ENCODE results near the gene SARM1.

DNA sequence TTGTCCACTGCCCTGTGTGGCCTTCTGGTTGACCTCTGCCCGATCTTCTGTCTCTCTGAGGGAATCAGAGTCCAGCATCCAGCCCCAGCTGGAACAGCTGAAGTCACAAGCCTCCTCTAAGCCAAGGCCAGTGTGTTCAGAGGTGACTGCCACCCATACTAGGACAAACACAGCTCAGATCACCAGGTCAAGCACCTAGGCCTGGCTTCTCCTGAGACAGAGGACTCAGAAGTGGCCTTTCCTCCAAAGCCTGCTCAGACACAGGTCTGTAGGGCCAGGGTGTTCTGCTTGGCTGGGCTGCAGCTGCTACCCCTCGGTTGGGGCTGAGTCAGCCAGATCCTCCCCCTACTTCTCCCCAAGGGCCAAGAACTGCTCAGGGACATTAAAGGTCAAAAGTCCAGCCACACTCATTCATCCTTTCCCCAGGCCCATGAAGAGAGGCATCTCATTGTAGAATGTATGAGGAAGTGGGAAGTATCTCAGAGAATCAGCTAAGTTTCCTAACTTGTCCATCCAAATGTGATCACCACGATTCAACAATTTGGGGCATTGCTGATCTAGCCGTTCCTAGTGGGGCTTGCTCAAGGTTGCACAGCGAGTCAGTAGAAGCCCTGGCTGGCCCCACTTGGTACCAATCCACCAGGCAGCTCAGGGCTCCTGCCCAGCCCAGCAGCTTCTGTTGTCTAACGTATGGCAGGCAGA lies 26.9 kb downstream of the SARM1 start:
- TF ChIP-seq, protein P1, sequence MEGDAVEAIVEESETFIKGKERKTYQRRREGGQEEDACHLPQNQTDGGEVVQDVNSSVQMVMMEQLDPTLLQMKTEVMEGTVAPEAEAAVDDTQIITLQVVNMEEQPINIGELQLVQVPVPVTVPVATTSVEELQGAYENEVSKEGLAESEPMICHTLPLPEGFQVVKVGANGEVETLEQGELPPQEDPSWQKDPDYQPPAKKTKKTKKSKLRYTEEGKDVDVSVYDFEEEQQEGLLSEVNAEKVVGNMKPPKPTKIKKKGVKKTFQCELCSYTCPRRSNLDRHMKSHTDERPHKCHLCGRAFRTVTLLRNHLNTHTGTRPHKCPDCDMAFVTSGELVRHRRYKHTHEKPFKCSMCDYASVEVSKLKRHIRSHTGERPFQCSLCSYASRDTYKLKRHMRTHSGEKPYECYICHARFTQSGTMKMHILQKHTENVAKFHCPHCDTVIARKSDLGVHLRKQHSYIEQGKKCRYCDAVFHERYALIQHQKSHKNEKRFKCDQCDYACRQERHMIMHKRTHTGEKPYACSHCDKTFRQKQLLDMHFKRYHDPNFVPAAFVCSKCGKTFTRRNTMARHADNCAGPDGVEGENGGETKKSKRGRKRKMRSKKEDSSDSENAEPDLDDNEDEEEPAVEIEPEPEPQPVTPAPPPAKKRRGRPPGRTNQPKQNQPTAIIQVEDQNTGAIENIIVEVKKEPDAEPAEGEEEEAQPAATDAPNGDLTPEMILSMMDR (IDR thresholded peaks at IDR 0.05; ENCODE audit: insufficient read depth, low read depth, low read length) = no peak
- no peak for TF ChIP-seq EZH2 (IDR thresholded peaks at IDR 0.05; ENCODE audit: insufficient read depth, low read length)

Data from astrocyte (in vitro differentiated cells and primary cell).